Measurements from ENCODE around the gene CDC34. TPM values are rescaled to one million over a fixed set of nuclear protein-coding genes. Genes with fewer than 3 reads are reported as not detected.

Gene CDC34
- total RNA-seq, 1 experiment from 2014 or later = 129 TPM

GRCh38 chr19:510606-511100 lies 20.9 kb upstream of the CDC34 start (continued):
- TF ChIP-seq, protein P1, sequence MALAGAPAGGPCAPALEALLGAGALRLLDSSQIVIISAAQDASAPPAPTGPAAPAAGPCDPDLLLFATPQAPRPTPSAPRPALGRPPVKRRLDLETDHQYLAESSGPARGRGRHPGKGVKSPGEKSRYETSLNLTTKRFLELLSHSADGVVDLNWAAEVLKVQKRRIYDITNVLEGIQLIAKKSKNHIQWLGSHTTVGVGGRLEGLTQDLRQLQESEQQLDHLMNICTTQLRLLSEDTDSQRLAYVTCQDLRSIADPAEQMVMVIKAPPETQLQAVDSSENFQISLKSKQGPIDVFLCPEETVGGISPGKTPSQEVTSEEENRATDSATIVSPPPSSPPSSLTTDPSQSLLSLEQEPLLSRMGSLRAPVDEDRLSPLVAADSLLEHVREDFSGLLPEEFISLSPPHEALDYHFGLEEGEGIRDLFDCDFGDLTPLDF (CRISPR knock-in tag; IDR thresholded peaks at IDR 0.05) = no peak
- TF ChIP-seq E2F5 (CRISPR knock-in tag; IDR thresholded peaks at IDR 0.05) (no peak), GTF2I (CRISPR knock-in tag; conservative IDR thresholded peaks at IDR 0.05) (no peak; the same call in 1 of the 2 replicates), FOXK1 (CRISPR knock-in tag; IDR thresholded peaks at IDR 0.05) (0 out of 2 replicates have a peak, but pooled peaks have one; percentile 43)
- TF ChIP-seq, protein P2, sequence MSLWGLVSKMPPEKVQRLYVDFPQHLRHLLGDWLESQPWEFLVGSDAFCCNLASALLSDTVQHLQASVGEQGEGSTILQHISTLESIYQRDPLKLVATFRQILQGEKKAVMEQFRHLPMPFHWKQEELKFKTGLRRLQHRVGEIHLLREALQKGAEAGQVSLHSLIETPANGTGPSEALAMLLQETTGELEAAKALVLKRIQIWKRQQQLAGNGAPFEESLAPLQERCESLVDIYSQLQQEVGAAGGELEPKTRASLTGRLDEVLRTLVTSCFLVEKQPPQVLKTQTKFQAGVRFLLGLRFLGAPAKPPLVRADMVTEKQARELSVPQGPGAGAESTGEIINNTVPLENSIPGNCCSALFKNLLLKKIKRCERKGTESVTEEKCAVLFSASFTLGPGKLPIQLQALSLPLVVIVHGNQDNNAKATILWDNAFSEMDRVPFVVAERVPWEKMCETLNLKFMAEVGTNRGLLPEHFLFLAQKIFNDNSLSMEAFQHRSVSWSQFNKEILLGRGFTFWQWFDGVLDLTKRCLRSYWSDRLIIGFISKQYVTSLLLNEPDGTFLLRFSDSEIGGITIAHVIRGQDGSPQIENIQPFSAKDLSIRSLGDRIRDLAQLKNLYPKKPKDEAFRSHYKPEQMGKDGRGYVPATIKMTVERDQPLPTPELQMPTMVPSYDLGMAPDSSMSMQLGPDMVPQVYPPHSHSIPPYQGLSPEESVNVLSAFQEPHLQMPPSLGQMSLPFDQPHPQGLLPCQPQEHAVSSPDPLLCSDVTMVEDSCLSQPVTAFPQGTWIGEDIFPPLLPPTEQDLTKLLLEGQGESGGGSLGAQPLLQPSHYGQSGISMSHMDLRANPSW (CRISPR knock-in tag; conservative IDR thresholded peaks at IDR 0.05; ENCODE audit: low read depth) = no peak

DNA sequence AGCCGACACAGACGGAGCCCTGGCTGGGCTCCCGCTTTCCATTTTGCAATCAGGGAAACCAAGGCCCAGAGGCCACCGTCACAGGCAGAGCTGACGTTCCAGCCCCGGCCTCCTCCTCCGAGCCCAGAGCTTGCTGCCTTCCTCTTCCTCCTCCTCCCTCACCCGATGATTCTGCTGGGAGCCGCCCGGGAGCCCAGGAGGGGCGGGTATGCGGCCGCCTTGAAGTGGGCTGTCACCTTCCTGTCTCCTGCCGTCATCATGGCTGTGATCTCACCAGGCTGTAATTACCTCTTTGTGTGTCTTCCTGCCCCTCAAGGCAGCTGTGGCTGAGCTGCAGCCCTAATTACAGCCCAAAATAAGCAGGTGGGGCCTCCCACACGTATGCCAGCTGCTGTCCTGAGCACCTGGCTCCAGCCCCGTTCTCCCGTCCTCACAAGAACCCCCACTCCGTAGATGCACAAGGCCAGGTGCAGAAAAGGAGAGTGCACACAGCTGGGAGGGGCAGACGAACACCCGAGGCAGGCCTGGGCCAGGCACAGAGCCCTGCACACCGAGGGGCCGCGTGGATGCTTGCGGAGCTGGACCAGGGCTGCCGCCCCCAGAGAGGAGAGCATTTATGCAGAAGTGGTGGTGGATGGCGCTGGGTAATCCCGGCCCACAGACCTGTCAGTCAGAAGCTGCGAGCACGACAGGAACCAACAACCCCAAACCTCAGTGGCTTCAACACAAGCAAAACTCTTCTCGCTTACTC lies 20.3 kb upstream of the CDC34 start:
- Mint-ChIP-seq H3K27me3 (ENCODE audit: low read depth) (peaks cover 13% of the 10 kb centered on the region), H3K36me3 (peaks cover 13% of the 10 kb centered on the region), H3K4me1 (peaks cover 18% of the 10 kb centered on the region), H3K27ac (peak overlapping the region; percentile 65), H3K9me3 (peaks cover 8% of the 10 kb centered on the region; the same call in 1 of the 2 replicates), H3K4me3 (peak overlapping the region; percentile 53)
- ChIA-PET POLR2A (interaction anchor here (0.7 to 1.6 kb wide), 4 partner anchors 20 to 122 kb away, joined by 4 to 5 read pairs (median 4); partner anchors contain the start of gene BSG), CTCF (interaction anchor here (0.6 to 3.6 kb wide), 52 partner anchors 7 to 961 kb away, joined by 3 to 82 read pairs (median 4); partner anchors contain the start of genes BSG, C2CD4C, CDC34 and MADCAM1)
- DNase-seq (ENCODE audit: low spot score) = peak; percentile 38
- ATAC-seq = peak; percentile 2
- no peak for TF ChIP-seq GTF2I (CRISPR knock-in tag; conservative IDR thresholded peaks at IDR 0.05)
- TF ChIP-seq, protein P3, sequence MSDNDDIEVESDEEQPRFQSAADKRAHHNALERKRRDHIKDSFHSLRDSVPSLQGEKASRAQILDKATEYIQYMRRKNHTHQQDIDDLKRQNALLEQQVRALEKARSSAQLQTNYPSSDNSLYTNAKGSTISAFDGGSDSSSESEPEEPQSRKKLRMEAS (CRISPR knock-in tag; IDR thresholded peaks at IDR 0.05) = no peak; the same call in 1 of the 2 replicates
- TF ChIP-seq, protein P4, sequence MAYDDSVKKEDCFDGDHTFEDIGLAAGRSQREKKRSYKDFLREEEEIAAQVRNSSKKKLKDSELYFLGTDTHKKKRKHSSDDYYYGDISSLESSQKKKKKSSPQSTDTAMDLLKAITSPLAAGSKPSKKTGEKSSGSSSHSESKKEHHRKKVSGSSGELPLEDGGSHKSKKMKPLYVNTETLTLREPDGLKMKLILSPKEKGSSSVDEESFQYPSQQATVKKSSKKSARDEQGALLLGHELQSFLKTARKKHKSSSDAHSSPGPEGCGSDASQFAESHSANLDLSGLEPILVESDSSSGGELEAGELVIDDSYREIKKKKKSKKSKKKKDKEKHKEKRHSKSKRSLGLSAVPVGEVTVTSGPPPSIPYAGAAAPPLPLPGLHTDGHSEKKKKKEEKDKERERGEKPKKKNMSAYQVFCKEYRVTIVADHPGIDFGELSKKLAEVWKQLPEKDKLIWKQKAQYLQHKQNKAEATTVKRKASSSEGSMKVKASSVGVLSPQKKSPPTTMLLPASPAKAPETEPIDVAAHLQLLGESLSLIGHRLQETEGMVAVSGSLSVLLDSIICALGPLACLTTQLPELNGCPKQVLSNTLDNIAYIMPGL (CRISPR knock-in tag; IDR thresholded peaks at IDR 0.05) = no peak
- TF ChIP-seq, protein P5, sequence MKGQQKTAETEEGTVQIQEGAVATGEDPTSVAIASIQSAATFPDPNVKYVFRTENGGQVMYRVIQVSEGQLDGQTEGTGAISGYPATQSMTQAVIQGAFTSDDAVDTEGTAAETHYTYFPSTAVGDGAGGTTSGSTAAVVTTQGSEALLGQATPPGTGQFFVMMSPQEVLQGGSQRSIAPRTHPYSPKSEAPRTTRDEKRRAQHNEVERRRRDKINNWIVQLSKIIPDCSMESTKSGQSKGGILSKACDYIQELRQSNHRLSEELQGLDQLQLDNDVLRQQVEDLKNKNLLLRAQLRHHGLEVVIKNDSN (CRISPR knock-in tag; IDR thresholded peaks at IDR 0.05) = peak; percentile 29; the same call in 1 of the 2 replicates
- TF ChIP-seq PRRX2 (CRISPR knock-in tag; IDR thresholded peaks at IDR 0.05) = no peak
- TF ChIP-seq ZNF423 (CRISPR knock-in tag; IDR thresholded peaks at IDR 0.05) = peak; percentile 40; the same call in 1 of the 2 replicates
- TF ChIP-seq AR (CRISPR knock-in tag; IDR thresholded peaks at IDR 0.05) = no peak
- TF ChIP-seq, protein P6, sequence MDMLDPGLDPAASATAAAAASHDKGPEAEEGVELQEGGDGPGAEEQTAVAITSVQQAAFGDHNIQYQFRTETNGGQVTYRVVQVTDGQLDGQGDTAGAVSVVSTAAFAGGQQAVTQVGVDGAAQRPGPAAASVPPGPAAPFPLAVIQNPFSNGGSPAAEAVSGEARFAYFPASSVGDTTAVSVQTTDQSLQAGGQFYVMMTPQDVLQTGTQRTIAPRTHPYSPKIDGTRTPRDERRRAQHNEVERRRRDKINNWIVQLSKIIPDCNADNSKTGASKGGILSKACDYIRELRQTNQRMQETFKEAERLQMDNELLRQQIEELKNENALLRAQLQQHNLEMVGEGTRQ (CRISPR knock-in tag; IDR thresholded peaks at IDR 0.05) = no peak
- TF ChIP-seq PREB (CRISPR knock-in tag; IDR thresholded peaks at IDR 0.05; ENCODE audit: borderline replicate concordance) = no peak
- no peak for TF ChIP-seq ATF1 (CRISPR knock-in tag; IDR thresholded peaks at IDR 0.05)
- TF ChIP-seq, protein P7, sequence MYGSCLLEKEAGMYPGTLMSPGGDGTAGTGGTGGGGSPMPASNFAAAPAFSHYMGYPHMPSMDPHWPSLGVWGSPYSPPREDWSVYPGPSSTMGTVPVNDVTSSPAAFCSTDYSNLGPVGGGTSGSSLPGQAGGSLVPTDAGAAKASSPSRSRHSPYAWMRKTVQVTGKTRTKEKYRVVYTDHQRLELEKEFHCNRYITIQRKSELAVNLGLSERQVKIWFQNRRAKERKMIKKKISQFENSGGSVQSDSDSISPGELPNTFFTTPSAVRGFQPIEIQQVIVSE (CRISPR knock-in tag; IDR thresholded peaks at IDR 0.05; ENCODE audit: borderline replicate concordance) = no peak
- TF ChIP-seq SMAD3 (CRISPR knock-in tag; IDR thresholded peaks at IDR 0.05; ENCODE audit: borderline replicate concordance) = no peak
- TF ChIP-seq TEAD4 (CRISPR knock-in tag; IDR thresholded peaks at IDR 0.05) = 0 out of 2 replicates have a peak, but pooled peaks have one; percentile 35
